ENCODE measurements around the gene UPB1. TPM values are rescaled to one million over a fixed set of nuclear protein-coding genes. Genes with fewer than 3 reads are reported as not detected.
A peak's percentile ranks its signal among the peaks of the same experiment; 100 is the strongest.

UPB1 gene
- polyA plus RNA-seq (ENCODE audit: insufficient read length in 10 of 10): 1 to 10 TPM in 2 of 10 donors, under 1 TPM in 8; 0.13 to 1.4 (median 0.51) TPM
- long read RNA-seq, donor 1: 0 reads
- long read RNA-seq, donor 2: 0 reads
- long read RNA-seq, donor 3: 0 reads
- long read RNA-seq, donor 4: 0 reads
- long read RNA-seq, donor 5: 0 reads
- long read RNA-seq, donor 6: 0 reads
- long read RNA-seq, donor 7: 0 reads
- long read RNA-seq, donor 8: 0 reads
- long read RNA-seq, donor 9: 0 reads

DNA sequence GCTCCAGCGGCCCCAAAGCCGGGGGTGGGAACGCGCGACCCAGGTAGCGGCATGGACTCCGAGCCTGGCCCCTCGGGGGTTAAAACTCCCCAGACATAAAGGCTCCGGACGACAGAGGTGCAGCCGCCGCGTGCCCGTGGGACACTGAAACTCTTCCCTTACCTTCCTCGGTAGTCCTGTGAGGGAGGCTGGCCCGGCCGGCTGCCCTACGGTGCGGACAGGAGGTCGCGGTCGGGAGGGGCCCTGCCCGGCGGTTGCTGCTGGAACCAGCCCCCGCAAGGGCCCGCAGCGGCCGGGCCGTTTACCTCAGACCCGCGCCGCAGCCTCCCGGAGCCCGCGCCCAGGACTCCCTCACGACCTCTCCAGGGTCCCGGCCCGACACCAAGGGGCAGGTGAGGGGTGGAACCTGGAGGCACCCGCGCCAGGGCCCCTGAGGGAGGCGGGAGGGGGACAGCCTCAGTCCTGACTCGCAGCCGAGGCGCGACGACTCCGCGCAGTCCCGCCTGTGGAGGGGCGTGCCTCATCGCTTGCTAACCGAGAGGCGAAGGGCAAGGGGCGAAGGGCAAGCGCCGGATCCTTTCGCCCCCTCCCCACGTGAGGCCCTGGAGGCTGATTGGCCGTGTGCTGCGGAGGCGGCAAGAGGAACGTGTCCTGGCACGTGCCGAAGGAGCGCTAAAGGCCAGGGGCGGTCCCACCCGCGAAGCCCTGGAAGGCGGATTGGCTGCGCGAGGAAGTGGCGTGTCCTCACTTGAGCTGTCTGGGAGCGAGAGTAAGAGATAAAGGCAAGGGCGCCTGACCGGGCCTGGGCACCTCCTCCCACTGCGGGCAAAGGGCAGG lies at the start of gene UPB1:
Gene UPB1, plus strand, starts transcription at position 805 of the 837 bp plus-strand sequence. CDS start 72 bp downstream, outside the sequence.
- no peak for DNase-seq

DNA sequence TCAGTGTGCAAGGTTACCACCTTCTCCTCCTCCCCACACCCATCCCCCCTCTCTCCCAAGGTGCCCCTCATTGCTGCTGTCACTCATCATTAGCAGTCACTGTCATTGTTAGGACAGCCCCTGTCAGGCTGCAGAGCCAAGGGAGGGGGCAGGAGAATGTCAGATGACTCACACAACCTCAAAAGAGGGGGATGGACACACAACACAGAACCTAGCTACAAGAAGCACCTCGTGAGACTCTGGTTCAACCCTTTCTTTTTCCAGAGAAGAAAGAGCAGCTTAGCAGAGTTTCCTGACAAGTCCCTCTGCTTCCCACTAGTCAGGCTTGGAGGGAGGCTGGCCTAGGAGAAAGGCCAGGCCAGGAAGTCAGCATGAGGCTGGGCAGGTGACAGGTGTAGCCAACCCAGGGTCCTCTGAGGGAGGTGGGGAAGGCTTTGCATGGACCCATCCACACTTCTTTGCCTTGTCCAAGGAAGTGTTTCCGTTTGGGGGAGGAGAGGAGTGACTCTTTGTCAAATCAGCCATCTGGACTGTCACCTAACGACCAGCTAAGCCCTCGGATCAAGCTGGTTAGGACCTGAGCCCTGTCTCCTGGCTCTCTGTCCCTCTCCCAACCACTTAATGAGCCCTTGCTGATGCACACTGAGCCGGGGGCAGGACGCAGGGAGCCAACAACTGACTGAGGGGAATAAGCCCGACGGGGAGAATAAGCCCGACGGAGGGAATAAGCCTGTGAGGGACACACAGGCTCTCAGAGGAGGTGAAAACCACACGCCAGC lies 49.5 kb upstream of the UPB1 start:
- no peak for DNase-seq

DNA sequence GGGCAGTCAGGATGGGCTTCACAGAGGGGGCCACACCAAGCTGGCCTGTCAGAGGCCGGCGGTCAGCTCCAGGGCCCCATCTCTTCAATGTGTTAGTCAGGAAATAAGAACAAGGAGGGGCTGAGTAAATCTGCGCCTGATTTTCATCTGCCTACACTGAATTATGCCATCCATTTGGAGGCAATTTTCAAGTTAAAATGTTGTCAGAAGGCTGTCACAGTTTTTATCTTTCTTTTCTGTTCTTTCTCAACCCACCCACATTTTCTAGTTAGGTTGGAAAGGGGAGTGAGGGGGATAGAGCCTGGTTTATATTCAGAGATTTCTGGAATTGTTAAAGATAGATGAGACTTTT lies 48.9 kb upstream of the UPB1 start:
- no peak for DNase-seq

DNA sequence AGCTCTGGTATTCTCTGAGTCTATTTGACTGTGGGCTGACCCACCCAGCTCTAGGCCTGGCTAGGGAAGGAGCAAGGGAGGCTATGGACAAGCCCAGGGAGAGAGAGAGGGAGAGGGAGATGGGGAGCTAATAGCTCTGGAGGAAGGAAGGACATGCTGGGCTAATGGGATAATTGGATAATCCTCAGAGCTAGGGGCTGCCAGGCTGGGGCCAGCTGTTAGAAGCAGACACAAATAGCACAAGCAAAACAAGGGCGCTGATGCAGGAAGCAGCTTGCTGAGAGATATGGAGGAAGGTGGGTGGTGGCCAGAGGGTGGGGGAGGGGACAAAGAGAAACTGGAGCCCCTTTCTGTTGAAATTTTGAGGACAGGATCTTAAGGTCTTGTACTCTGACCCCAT lies 44.5 kb upstream of the UPB1 start:
- DNase-seq: peak in 1 of 3 donors; percentile 72

DNA sequence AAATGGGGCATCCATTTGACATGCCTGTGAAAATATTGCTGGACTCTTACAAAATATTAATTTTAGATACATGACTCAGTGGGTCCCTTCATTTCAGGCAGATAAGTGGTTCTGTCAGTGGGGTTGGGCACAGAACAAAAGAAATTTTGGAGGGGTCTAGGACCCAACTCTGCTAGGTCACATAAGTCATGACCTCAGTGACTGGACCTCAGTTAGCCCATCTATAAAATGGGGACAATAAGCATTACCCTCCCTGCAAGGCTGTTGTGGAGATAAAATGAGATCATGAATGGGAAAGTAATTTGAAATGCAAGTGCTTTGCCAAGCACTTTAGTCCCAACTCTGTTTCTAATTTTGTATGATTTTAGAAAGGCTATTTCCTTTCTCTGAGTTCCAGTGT lies 44.0 kb upstream of the UPB1 start:
- no peak for DNase-seq

DNA sequence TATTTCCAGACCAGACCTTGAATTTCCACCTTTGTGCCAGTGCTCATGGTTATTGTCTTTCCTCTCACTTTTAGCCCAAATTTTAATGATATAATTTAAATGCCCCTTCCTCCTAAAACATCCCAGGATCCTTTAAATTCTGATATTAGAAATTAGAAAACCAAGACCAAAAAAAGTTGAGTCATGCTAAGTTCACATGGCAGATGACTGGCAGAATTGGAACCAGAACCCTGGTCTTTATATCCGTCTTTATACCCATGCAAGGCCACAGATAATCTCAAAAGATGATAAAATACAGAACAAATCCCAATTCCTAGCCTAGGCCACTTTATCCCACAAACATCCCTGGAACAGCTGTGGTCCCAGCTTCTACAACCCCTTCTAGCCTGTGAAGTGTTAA lies 41.3 kb upstream of the UPB1 start:
- DNase-seq: no peak

DNA sequence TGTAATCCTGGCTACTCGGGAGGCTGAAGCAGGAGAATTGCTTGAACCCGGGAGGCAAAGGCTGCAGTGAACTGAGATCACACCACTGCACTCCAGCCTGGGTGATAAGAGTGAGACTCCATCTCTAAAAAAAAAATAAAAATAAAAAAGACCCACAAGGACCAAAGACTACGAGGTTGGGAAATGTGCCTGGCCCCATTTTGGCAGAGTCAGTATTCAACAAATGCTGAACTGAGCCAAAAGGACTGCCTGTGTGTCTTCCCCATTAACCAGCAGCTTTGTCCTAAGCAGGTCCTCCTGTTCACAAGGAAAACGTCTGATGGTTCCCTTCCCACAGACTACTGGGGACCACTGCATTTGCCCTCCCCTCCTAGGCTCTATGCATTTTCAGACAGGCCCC lies 40.1 kb upstream of the UPB1 start:
- DNase-seq: no peak

DNA sequence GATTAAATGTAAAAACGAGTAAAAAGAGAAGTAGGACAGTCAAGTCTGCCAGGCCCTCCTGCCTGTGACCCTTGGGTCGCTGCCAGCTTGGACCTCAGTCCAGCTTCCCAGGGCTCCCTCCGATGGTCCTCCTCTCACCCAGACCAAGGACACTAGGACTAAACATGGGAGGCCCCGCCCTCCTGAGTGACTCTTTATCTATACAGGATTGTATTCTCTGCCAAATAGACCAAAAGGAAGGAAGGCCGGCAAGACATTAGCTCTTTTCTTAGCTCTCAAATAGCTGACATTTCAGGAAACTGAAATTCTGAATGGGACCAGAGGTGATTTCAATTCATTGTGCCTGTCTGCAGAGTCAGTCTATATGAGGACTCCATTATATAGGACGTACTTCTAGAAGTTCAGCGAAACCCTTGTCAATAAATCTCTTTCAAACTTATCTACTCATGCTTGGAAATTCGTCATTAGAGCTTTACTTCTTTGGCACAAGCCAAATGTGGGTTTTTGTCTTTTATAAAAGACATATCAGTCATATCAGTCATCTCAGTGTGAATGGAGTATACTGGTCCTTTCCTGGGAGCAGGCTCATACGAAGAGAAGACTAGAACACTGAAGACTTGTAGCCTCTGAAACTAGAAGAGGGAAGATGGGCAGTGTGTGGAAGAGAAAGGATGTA lies 39.2 kb upstream of the UPB1 start:
- DNase-seq: peak in 1 of 3 donors; percentile 63

DNA sequence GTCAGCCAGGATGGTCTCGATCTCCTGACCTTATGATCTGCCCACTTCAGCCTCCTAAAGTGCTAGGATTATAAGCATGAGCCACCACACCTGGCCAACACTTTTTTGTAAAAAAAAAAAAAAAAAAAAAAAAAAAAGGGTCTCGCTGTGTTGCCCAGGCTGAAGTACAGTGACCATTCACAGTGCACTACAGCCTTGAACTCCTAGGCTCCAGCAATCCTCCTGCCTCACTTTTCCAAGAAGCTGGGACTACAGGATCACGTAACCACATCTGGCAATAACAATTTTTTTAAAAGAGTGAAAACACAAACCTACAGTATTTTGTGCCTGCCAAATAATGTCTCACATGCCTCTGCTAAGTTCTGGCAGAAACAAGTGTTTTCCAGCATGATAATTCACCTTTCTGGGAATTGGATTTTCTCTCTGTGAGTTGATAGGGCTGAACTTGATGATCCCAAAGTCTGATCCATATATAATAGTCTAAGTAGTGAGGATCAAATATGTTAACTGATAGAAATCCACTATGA lies 37.2 kb upstream of the UPB1 start:
- peak in 2 of 3 donors; percentile 54 to 70 for DNase-seq

DNA sequence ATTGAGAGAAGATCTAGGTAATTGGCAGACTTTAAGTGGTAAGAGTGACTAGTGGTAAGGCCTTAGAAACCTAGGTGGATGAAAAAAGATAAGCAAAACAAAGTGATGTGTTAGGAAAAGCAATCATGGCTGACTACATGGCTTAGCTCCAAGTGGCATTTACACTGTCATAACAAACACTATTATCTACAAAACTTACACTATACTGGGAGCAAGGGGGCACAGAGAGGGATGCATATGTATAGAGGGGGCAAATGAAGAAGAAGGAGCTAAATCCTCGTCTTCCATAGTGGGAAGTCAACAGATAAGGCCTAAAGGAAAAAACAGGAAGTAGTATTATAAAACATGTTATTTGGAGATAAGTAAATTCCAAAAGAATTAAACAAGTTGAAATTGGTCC lies 35.2 kb upstream of the UPB1 start:
- no peak for DNase-seq

DNA sequence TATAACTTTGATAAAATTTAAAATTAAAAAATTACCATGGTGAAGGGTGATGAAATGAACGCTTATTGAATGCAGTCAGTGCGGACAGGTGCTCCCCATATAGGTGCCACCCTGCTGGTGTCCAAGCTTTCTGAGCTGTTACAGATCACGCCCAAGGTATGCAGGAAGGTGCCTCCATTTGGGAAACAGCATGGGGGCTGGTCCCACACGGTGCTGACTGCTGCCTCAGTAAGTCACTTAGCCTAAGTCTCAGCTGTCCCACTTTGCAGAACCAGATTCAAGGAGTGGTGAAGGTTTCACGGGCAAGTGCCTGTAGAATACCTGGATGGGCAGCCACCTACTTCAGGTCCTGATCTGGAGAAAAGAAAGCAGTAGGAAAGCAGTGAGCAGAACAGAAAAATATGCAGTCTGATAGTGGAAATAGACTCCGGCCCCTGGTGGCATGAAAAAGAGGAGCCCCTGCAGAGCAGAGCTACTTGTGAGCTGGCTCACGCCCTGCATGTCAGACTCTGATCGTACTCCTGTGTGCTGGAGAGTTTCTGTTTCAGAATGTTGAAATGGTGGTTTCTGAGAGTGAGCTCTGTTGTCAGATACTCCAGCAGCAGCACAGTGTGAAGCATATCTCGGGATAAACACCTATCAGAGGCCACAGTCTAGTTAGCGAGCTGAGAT lies 34.6 kb upstream of the UPB1 start:
- no peak for DNase-seq

DNA sequence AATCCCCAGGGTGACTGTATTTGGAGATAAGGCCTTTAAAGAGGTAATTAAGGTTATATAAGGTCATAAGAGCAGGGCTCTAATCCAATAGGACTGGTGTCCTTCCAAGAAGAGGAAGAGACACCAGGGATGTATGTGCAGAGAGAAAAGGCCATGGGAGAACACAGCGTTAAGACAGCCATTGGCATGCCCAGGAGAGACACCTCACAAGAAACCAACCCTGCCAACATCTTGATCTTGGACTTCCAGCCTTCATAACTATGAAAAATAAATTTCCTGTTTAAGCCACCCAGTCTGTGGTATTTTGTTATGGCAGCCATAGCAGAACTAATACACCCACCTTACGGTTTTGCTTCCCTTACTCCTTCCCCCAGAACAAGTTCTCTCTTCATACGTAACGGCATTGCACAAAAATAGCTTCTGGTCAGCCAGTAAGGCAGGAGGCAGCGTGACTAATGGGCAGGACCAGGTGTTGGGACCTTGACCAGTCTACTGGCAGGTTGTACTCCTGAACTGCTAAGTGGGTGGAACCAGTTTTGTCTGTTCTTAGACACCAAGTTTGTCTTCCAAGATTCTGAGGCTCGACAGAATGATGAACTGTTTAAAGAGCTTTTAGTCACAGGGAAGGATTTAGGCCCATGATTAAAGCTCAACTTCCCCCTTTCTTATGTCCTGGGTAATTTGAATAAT lies 31.9 kb upstream of the UPB1 start:
- no peak for DNase-seq

DNA sequence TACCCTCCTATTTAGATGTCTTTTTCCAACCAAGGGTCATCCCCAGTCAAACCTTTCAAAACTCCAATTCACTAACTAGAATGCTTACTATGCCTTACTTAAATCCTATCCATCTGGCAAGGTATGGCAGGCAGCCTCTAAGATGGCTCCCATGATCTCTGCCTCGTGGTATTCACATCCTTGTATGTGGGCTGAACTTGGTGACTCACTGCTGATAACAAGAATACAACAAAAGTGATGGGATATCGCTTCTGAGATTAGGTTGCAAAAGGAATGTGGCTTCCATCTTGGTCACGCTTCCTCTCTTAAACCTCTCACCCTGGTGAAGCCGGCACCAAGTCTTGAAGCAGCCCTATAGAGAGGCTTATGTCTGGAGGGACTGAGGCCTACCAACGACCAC lies 29.6 kb upstream of the UPB1 start:
- no peak for DNase-seq

DNA sequence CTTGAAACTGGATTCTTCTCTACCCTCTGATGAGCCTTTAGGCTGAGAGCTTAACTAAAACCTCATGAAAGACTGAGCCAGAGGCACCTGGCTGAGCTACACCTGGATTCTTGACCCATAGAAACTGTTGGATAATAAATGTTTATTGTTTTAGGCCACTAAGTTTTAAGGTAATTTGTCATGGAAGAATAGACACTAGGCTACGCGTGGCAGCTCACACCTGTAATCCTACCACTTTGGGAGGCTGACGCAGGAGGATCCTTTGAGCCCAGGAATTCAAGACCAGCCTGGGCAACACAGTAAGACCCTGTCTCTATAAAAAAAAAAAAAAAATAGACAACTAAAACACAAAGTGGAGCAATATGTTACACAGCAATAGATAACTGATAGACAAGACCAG lies 29.2 kb upstream of the UPB1 start:
- no peak for DNase-seq

DNA sequence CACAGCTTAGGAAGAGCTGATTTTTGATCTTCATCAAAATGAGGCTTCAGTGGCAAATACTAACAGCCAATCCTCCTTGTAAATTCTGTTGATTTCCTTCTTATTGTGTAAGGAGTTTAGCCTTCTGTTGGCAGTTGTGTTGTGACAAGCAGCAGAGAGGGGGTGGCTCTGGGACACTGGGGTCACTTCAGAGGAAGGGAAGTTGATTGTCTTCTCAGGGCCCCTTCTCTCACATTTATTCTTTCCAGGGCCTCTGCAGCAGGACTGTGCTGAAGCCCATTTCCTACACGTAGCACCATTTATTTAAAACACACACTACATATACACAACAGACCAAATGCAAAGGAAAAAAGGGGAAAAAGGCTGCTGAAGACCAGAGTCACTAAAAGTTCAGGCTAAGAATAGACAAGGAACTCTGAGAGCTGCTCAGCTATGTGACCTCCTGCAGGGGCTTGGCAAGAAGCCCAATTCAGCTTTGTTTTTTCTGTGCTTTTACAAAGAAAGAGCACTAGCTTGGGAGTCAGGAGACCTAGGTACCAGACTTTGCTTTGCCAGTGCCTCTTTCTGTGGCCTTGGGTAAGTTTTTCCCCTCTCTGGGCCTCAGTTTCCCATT lies 28.3 kb upstream of the UPB1 start:
- peak; percentile 71 to 87 (median 82) for DNase-seq

DNA sequence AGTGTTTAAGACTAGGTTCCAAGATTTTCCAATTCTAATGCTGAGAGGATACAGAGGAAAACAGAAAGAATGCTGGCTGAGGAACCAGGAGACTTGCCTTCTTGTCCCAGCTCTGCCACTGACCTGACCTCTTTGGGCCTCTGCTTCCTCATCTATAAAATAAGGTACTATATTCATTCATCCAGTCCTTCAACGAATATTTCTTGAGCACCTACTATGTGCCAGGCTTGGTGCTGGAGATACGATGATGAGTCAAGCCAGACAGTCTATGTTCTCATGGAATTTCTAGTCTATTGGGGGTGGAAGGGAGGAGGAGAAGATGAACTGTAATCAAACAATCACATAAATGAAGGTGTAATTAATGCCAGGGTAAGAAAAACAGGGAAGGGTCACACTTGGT lies 27.8 kb upstream of the UPB1 start:
- no peak for DNase-seq

DNA sequence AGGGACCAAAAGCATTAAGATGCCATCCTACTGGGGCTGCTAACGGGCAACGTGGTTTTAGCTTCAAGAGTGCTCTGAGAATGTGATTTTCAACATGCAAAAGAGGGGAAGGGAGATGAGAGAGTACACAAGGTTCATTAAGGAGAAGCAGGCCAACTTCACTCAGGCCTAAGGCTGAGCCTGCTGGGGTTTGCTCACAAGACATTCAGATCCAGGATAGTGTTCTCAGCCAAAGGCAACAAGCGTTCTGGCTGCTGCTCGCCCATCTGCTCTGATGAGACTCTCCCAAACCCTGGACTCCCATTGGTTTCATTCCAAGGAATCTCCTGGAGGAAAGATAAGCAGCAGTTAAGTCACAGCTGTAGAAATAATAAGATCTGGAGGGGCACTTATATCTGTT lies 23.6 kb upstream of the UPB1 start:
- DNase-seq: peak; percentile 69 to 79 (median 70)

DNA sequence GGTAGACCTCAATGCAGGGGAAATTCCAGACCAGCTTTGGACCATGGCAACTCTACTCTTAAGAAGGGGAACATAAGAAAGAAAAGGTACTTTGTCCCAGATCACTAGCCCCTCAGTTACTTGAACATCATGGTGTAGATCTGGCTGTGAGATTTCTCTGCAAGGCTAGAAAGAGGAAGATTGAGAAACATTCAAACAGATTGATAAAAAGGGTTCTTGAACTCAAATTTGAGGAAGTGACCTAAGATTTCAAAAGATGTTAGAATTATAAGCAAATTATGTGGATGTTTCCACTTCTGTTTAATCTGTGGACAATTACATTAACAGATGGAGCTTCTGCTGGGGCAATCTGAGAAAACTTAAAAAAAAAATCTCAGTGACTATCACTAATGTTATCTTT lies 21.8 kb upstream of the UPB1 start:
- no peak for DNase-seq

DNA sequence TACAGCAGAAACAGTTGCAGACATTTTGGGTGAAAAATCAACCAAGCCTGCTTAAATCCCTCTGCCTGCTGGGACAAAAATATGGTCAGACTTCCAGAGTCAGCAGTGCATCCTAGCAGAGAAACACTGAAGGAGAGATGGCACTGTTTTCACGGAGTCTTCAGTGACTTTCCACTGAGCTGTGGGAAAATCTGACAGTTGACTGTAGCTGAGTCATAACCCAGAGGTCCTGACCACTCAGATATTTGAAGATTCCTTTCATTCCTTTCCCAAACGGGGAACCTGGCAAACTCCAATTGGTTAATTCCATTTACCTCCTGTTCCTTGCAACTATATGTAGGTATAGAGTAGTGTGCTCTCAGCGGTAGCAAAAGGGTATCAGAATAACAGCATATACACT lies 20.9 kb upstream of the UPB1 start:
- peak in 1 of 3 donors; percentile 80 for DNase-seq

DNA sequence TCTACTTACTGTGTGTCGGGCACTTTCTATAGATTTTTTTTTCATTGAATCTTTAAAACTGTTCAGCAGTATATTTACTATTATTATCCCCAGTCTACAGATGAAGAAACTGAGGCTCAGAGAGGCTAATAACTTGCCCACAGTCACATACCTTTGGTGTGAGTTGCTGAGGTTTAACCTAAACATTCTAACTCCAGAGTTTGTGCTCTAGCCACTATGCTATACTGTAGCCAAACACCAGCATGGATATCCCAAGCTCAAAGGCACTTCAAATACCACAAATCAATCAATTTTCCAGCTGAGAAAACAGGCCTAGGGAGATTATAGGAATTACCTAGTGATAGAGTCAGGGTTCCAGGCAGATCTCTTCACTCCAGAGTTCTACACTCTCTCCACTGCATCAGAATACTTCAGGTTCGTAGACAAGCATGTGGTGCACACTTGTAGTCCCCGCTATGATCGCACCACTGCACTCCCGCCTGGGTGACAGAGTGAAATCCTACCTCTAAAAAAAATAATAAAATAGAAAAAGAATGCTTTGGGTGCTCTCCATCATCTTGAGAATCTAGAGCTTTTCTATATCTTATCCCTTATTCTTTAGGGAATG lies 20.4 kb upstream of the UPB1 start:
- DNase-seq: no peak
